ENCODE data around the gene SKP1. TPM values are rescaled to one million over a fixed set of nuclear protein-coding genes. Genes with fewer than 3 reads are reported as not detected.
A peak's percentile ranks its signal among the peaks of the same experiment; 100 is the strongest.

SKP1 gene
- total RNA-seq, 1 experiment from 2014 or later, result 415 TPM

DNA sequence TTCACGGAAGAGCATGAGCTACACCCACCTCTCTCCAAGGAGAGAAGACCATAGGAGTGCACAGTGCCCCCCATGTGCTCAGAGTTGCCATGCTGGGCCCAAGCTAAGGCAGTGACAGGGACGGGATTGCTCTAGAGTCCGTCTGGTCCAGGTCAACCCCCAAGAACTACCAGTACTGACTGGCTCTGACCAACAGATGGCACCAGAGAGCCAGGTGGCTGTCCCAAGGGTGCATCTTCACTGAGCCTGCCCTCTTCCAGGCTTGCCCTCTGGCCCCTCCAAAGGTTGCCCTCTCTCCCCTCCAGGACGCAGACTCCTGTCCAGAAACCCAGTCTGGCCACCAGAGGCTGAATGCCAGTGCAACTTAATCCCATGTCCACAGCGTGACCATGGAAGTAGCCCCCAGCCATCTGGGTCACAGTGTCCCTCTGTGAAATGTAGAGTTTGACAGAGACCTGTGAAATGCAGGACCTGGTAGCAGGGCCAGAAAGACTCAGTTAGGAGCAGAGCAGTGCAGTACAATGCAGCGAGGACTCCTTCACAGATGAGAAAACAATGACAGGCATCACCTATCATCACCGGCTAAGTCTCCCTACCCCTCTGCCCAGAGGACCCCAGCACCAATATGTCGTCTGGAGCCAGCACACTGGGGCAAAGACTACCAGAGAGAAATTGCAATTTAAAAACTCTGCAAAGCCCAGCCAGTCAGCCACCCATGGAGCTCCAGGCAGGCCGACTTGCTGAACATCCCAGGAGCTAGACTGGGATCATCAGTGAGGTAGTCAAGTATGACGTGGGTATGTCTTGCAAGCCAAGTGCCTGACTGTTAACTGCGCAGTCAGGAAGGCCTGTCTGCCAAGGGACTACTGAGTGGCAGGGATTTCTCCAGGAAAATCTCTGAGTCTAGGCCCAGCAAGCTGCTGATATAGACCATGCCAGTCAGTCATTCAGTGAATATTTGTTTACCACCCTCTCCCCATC is 7.7 kb upstream of the SKP1 start:
- ChIA-PET CTCF (interaction anchor here (0.5 to 15.0 kb wide), 51 partner anchors 10 to 665 kb away, joined by 3 to 425 read pairs (median 4); partner anchors contain the start of gene PPP2CA), POLR2A (interaction anchor here (1.0 to 8.4 kb wide), 6 partner anchors 9 to 107 kb away, joined by 3 to 59 read pairs (median 10); partner anchors contain the start of gene PPP2CA)
- intact Hi-C loops (cut with micrococcal nuclease), result loop anchor here (1.0 to 5.0 kb wide), 3 partner anchors 40 to 403 kb away; no protein-coding TSS in a partner anchor
- H3K4me1 Mint-ChIP-seq (ENCODE audit: insufficient read depth, unreplicated experiment), result no peaks in the 10 kb centered on the region
- H3K9me3 Mint-ChIP-seq (ENCODE audit: unreplicated experiment), result no peaks in the 10 kb centered on the region
- peak; percentile 87 for DNase-seq (ENCODE audit: unreplicated experiment)
- no peaks in the 10 kb centered on the region for H3K27me3 Mint-ChIP-seq (ENCODE audit: insufficient read depth, unreplicated experiment)
- no peaks in the 10 kb centered on the region for H3K36me3 Mint-ChIP-seq (ENCODE audit: insufficient read depth, unreplicated experiment)
- BruUV-seq (replicated peaks), result no TSS peak
- no peak overlapping the region for H3K27ac Mint-ChIP-seq (ENCODE audit: low read depth, unreplicated experiment)
- H3K4me3 Mint-ChIP-seq (ENCODE audit: unreplicated experiment), result no peak overlapping the region
- peak; percentile 99 for TF ChIP-seq CTCF (IDR thresholded peaks at IDR 0.05; ENCODE audit: unreplicated experiment)

DNA sequence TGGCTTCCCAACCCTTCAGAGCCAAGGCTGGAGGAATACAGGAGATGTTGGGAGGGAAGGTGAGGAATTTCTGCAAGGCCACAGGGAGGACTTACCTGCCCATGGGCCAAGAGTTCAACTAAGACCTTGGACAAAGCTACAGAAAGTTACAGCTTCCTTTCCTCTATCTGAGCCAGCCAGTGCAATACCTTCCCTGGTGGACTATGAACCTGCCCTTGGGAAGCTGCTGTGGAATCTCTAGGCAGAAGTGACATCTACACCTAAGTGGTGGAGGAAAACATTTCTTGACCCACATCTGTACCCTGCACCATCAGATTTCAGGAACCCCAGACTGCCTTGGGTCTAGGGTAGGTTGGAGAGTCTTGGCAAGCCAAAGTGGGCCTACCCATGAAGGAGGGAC is 6.7 kb upstream of the SKP1 start:
- H3K9me3 Mint-ChIP-seq (ENCODE audit: unreplicated experiment), result no peaks in the 10 kb centered on the region
- ChIA-PET CTCF (interaction anchor here (0.5 to 15.0 kb wide), 37 partner anchors 9 to 427 kb away, joined by 3 to 425 read pairs (median 4); partner anchors contain the start of gene PPP2CA), POLR2A (interaction anchor here (0.6 to 8.4 kb wide), 6 partner anchors 8 to 108 kb away, joined by 3 to 59 read pairs (median 7); no protein-coding TSS in a partner anchor)
- H3K27me3 Mint-ChIP-seq (ENCODE audit: insufficient read depth, unreplicated experiment), result no peaks in the 10 kb centered on the region
- no TSS peak for BruUV-seq (replicated peaks)
- intact Hi-C loops (cut with micrococcal nuclease), result loop anchor here (5.0 kb wide), 1 partner anchor 404 kb away; no protein-coding TSS in a partner anchor
- no peak for DNase-seq (ENCODE audit: unreplicated experiment)
- TF ChIP-seq CTCF (IDR thresholded peaks at IDR 0.05; ENCODE audit: unreplicated experiment), result no peak
- no peak overlapping the region for H3K4me3 Mint-ChIP-seq (ENCODE audit: unreplicated experiment)
- no peaks in the 10 kb centered on the region for H3K36me3 Mint-ChIP-seq (ENCODE audit: insufficient read depth, unreplicated experiment)
- H3K4me1 Mint-ChIP-seq (ENCODE audit: insufficient read depth, unreplicated experiment), result no peaks in the 10 kb centered on the region
- no peak overlapping the region for H3K27ac Mint-ChIP-seq (ENCODE audit: low read depth, unreplicated experiment)

- DNase-seq (ENCODE audit: unreplicated experiment), result no peak
- POLR2A ChIA-PET, result interaction anchor here (0.6 to 8.9 kb wide), 38 partner anchors 10 to 561 kb away, joined by 3 to 309 read pairs (median 8); partner anchors contain the start of genes CAMLG, CDKL3, JADE2 and PPP2CA
- no peak for TF ChIP-seq CTCF (IDR thresholded peaks at IDR 0.05; ENCODE audit: unreplicated experiment)
- peaks cover 23% of the 10 kb centered on the region for H3K4me1 Mint-ChIP-seq (ENCODE audit: insufficient read depth, unreplicated experiment)
- H3K27me3 Mint-ChIP-seq (ENCODE audit: insufficient read depth, unreplicated experiment), result no peaks in the 10 kb centered on the region
- no TSS peak for BruUV-seq (replicated peaks)
- no peaks in the 10 kb centered on the region for H3K9me3 Mint-ChIP-seq (ENCODE audit: unreplicated experiment)
- intact Hi-C loops (cut with micrococcal nuclease), result no loop called here
- CTCF ChIA-PET, result interaction anchor here (0.5 to 3.0 kb wide), 12 partner anchors 8 to 409 kb away, joined by 3 to 16 read pairs (median 4); partner anchors contain the start of gene PPP2CA
- peak overlapping the region; percentile 97 for H3K4me3 Mint-ChIP-seq (ENCODE audit: unreplicated experiment)
- H3K27ac Mint-ChIP-seq (ENCODE audit: low read depth, unreplicated experiment), result peak overlapping the region; percentile 97
- H3K36me3 Mint-ChIP-seq (ENCODE audit: insufficient read depth, unreplicated experiment), result peaks cover 32% of the 10 kb centered on the region
These were observed 1.3 kb upstream of the SKP1 start for GRCh38 chr5:134178096-134178419.
